ENCODE measurements around the gene PTPN1. TPM values are rescaled to one million over a fixed set of nuclear protein-coding genes. Genes with fewer than 3 reads are reported as not detected.

PTPN1 gene
- total and polyA plus RNA-seq, 10 of the 15 experiments (the other 5 are each of a cell fraction or from before 2014, with no cell fraction given): 15.9 to 74.7 (median 43.9) TPM

DNA sequence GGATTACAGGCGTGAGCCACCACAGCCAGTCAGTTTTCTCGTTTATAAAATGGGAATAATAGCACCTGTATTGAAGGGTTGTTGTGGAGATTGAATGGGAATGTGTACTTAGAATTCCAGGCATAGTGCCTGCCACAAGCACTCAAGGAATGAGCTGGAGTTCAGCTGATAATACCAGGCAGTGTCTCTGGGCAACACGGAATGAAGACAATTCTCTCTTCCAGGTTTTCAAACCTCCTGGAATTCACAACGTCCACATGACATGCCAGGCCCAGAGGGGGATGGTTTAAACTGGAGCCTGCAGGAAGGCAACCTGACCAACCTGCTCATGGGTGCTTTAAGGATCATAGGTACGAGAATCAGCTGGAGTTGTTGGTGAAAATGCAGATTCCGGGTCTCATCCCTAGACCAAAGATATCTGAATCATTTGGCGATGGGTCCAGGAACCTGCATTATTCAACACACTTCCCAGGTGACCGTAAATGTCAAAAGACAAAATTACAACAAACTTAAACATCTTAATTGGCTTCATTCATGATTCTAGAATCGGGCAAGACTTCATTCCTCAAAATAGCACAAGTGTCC is 1.9 kb upstream of the PTPN1 start:
- no peak overlapping the region for H3K9ac ChIP-seq (ENCODE audit: control insufficient read depth, insufficient read depth, low read length)
- in situ Hi-C loops (cut with MboI) (loop anchor here (25.0 kb wide), 1 partner anchor 821 kb away; no protein-coding TSS in a partner anchor), intact Hi-C loops (cut with micrococcal nuclease; ENCODE audit: unreplicated experiment) (no loop called here)
- H3K27me3 ChIP-seq (replicated peaks in 1 of 2; ENCODE audit: control insufficient read depth in 2 of 2, insufficient read depth in 2 of 2, low read length in 1 of 2): no peaks in the 10 kb centered on the region
- ChIA-PET CTCF (interaction anchor here (1.4 to 10.7 kb wide), 2 partner anchors 30 to 65 kb away, joined by 4 to 116 read pairs; no protein-coding TSS in a partner anchor), SMC1A (ENCODE audit: uncharacterized antibody, unreplicated experiment) (interaction anchor here (95.1 kb wide), 1 partner anchor 38 kb away, joined by 2799 read pairs; the partner anchor contains the start of gene PTPN1), RAD21 (ENCODE audit: unreplicated experiment) (interaction anchor here (0.7 kb wide), 1 partner anchor 32 kb away, joined by 3 read pairs; no protein-coding TSS in a partner anchor), POLR2A (interaction anchor here (0.7 to 1.0 kb wide), 4 partner anchors 9 to 64 kb away, joined by 3 to 8 read pairs (median 4); no protein-coding TSS in a partner anchor)
- TF ChIP-seq TCF3 (IDR thresholded peaks at IDR 0.05; ENCODE audit: borderline replicate concordance, insufficient read depth, low read depth, low read length) (no peak), ZNF217 (IDR thresholded peaks at IDR 0.05) (no peak), SMAD5 (IDR thresholded peaks at IDR 0.05; ENCODE audit: low read depth) (no peak), BACH1 (IDR thresholded peaks at IDR 0.05; ENCODE audit: borderline replicate concordance) (no peak), YBX1 (IDR thresholded peaks at IDR 0.05) (no peak)
- TF ChIP-seq, protein P1, sequence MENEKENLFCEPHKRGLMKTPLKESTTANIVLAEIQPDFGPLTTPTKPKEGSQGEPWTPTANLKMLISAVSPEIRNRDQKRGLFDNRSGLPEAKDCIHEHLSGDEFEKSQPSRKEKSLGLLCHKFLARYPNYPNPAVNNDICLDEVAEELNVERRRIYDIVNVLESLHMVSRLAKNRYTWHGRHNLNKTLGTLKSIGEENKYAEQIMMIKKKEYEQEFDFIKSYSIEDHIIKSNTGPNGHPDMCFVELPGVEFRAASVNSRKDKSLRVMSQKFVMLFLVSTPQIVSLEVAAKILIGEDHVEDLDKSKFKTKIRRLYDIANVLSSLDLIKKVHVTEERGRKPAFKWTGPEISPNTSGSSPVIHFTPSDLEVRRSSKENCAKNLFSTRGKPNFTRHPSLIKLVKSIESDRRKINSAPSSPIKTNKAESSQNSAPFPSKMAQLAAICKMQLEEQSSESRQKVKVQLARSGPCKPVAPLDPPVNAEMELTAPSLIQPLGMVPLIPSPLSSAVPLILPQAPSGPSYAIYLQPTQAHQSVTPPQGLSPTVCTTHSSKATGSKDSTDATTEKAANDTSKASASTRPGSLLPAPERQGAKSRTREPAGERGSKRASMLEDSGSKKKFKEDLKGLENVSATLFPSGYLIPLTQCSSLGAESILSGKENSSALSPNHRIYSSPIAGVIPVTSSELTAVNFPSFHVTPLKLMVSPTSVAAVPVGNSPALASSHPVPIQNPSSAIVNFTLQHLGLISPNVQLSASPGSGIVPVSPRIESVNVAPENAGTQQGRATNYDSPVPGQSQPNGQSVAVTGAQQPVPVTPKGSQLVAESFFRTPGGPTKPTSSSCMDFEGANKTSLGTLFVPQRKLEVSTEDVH (IDR thresholded peaks at IDR 0.05; ENCODE audit: low read depth, partially characterized antibody): no peak
- no peak overlapping the region for H3K27ac ChIP-seq (ENCODE audit: control insufficient read depth, insufficient read depth)
- FAIRE-seq (no peak), DNase-seq (ENCODE audit: low read depth, low spot score) (no peak), ATAC-seq (no peak)
- 90% methylated on average over 9 of the region's 9 CpGs for WGBS (ENCODE audit: insufficient coverage, insufficient replicate concordance, low lambda C conversion rate, missing lambda C conversion rate)
- BruUV-seq (replicated peaks): no TSS peak
- H3K4me1 ChIP-seq (ENCODE audit: control insufficient read depth, insufficient read depth, low read length): peaks cover 17% of the 10 kb centered on the region
- H3K4me2 ChIP-seq (ENCODE audit: control insufficient read depth, insufficient read depth): no peak overlapping the region
- no peak overlapping the region for H3K4me3 ChIP-seq
- H4K20me1 ChIP-seq (ENCODE audit: control insufficient read depth, insufficient read depth): peaks cover 5% of the 10 kb centered on the region
- no peak overlapping the region for H2AFZ ChIP-seq (ENCODE audit: control insufficient read depth, low read depth, low read length)
- H3K79me2 ChIP-seq (ENCODE audit: control insufficient read depth, insufficient read depth, low read length): peaks cover 31% of the 10 kb centered on the region
- no peaks in the 10 kb centered on the region for H3K36me3 ChIP-seq (ENCODE audit: control insufficient read depth in 2 of 2, insufficient read depth in 2 of 2, low read length in 1 of 2)
- no peaks in the 10 kb centered on the region for H3K9me3 ChIP-seq (replicated peaks; ENCODE audit: control insufficient read depth, insufficient read depth, low read length)

All from GM12878 (cell line).